ENCODE measurements around the gene FFAR4.

DNA sequence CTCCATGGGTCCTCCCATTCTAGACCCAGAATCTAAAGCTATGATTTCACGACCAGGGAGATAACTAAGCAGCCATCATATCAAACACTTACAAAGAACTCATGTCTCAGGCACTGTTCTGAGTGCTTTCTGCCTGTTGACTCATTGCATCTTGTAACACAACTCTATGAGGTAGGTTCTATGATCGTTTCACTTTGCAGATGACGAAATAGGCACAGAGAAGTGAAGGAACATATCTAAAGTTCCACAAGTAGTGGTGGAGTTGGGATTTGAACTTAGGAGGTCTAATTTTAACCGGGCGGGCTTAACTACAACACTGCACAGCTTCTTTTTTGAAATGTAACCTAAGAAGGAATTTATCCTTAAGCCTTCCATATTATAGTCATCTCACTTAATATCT lies 31.7 kb downstream of the FFAR4 start:
- TF ChIP-seq POLR2AphosphoS5 (IDR thresholded peaks at IDR 0.05; ENCODE audit: low read depth) (no peak), CREB1 (CRISPR knock-in tag; IDR thresholded peaks at IDR 0.05; ENCODE audit: low read depth) (no peak), EZH2 (IDR thresholded peaks at IDR 0.05; ENCODE audit: low read depth, unreplicated experiment) (no peak)
- TF ChIP-seq, protein P1, sequence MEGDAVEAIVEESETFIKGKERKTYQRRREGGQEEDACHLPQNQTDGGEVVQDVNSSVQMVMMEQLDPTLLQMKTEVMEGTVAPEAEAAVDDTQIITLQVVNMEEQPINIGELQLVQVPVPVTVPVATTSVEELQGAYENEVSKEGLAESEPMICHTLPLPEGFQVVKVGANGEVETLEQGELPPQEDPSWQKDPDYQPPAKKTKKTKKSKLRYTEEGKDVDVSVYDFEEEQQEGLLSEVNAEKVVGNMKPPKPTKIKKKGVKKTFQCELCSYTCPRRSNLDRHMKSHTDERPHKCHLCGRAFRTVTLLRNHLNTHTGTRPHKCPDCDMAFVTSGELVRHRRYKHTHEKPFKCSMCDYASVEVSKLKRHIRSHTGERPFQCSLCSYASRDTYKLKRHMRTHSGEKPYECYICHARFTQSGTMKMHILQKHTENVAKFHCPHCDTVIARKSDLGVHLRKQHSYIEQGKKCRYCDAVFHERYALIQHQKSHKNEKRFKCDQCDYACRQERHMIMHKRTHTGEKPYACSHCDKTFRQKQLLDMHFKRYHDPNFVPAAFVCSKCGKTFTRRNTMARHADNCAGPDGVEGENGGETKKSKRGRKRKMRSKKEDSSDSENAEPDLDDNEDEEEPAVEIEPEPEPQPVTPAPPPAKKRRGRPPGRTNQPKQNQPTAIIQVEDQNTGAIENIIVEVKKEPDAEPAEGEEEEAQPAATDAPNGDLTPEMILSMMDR (conservative IDR thresholded peaks at IDR 0.05; ENCODE audit: low read depth in 2 of 2) = no peak
- TF ChIP-seq, protein P2, sequence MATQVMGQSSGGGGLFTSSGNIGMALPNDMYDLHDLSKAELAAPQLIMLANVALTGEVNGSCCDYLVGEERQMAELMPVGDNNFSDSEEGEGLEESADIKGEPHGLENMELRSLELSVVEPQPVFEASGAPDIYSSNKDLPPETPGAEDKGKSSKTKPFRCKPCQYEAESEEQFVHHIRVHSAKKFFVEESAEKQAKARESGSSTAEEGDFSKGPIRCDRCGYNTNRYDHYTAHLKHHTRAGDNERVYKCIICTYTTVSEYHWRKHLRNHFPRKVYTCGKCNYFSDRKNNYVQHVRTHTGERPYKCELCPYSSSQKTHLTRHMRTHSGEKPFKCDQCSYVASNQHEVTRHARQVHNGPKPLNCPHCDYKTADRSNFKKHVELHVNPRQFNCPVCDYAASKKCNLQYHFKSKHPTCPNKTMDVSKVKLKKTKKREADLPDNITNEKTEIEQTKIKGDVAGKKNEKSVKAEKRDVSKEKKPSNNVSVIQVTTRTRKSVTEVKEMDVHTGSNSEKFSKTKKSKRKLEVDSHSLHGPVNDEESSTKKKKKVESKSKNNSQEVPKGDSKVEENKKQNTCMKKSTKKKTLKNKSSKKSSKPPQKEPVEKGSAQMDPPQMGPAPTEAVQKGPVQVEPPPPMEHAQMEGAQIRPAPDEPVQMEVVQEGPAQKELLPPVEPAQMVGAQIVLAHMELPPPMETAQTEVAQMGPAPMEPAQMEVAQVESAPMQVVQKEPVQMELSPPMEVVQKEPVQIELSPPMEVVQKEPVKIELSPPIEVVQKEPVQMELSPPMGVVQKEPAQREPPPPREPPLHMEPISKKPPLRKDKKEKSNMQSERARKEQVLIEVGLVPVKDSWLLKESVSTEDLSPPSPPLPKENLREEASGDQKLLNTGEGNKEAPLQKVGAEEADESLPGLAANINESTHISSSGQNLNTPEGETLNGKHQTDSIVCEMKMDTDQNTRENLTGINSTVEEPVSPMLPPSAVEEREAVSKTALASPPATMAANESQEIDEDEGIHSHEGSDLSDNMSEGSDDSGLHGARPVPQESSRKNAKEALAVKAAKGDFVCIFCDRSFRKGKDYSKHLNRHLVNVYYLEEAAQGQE (IDR thresholded peaks at IDR 0.05; ENCODE audit: unreplicated experiment) = no peak
